ENCODE measurements around the gene DCST2. TPM values are rescaled to one million over a fixed set of nuclear protein-coding genes. Genes with fewer than 3 reads are reported as not detected.
A peak's percentile ranks its signal among the peaks of the same experiment; 100 is the strongest.

Gene DCST2
- total and polyA plus RNA-seq, 5 experiments from 2014 or later = 0.83 to 1.1 TPM; not detected in 3

DNA sequence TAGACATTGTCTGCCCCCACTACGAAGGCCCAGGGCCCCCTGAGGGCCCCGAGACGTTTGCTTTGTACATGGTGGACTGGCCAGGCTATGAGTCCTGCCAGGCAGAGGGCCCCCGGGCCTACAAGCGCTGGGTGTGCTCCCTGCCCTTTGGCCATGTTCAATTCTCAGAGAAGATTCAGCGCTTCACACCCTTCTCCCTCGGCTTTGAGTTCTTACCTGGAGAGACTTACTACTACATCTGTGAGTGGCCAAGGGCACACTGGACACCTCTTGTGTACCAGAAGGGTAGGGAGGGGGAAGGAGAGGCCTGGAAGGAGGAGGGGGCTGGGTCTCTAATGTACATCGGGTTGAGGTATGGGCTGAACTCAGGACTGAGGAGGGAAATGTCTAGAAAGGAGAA lies 33.2 kb upstream of the DCST2 start:
- Mint-ChIP-seq H3K27me3 (no peaks in the 10 kb centered on the region), H3K36me3 (peaks cover 0 to 20% (median 0%) of the 10 kb centered on the region in 3 donors), H3K4me1 (peaks cover 19 to 59% (median 43%) of the 10 kb centered on the region in 4 donors), H3K9me3 (no peaks in the 10 kb centered on the region), H3K27ac (no peak overlapping the region), H3K4me3 (peak overlapping the region in 2 of 10 donors; percentile 39 to 42)
- no peak for ATAC-seq
- no peak for DNase-seq
- POLR2A ChIA-PET = interaction anchor here (1.0 to 3.9 kb wide), 3 partner anchors 9 to 19 kb away, joined by 3 to 22 read pairs (median 3); partner anchors contain the start of gene ADAM15

DNA sequence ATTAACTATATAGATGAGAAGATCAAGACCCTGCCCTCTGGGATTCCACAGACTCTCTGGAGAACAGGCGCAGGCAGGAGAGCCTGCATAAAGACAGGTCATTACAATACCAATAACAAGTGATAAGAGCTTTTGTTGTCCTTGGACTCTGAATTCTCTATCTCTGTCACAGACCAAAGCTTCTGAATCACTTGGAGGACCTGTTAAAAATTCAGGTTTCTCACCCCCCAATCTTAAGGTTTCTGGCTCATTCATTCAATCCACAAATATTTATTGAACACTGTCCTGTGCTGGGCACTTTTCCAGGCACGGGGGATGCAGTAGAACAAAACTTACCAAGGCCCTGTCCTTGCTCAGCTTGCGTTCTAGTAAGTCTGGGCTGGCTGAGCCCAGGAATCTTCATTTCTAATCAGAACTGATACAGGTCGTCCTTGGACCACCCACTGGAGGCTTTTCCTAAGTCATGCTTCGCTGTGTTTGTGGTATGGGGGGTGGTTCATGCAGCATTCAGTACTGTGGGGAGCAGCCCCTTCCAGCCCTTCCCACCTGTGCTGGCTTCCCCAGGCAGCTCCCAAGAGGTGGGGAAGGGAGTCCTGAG lies 31.4 kb upstream of the DCST2 start:
- POLR2A ChIA-PET = interaction anchor here (0.7 to 3.9 kb wide), 3 partner anchors 9 to 20 kb away, joined by 3 to 22 read pairs (median 7); partner anchors contain the start of gene EFNA3
- ATAC-seq = no peak
- Mint-ChIP-seq H3K9me3 (no peaks in the 10 kb centered on the region), H3K27me3 (no peaks in the 10 kb centered on the region), H3K4me1 (peaks cover 21 to 50% (median 39%) of the 10 kb centered on the region in 4 donors), H3K4me3 (peak overlapping the region; percentile 80 to 97 (median 88)), H3K36me3 (peaks cover 0 to 20% (median 0%) of the 10 kb centered on the region in 3 donors), H3K27ac (peak overlapping the region in 3 of 10 donors; percentile 70 to 79 (median 72))
- no peak for DNase-seq

DNA sequence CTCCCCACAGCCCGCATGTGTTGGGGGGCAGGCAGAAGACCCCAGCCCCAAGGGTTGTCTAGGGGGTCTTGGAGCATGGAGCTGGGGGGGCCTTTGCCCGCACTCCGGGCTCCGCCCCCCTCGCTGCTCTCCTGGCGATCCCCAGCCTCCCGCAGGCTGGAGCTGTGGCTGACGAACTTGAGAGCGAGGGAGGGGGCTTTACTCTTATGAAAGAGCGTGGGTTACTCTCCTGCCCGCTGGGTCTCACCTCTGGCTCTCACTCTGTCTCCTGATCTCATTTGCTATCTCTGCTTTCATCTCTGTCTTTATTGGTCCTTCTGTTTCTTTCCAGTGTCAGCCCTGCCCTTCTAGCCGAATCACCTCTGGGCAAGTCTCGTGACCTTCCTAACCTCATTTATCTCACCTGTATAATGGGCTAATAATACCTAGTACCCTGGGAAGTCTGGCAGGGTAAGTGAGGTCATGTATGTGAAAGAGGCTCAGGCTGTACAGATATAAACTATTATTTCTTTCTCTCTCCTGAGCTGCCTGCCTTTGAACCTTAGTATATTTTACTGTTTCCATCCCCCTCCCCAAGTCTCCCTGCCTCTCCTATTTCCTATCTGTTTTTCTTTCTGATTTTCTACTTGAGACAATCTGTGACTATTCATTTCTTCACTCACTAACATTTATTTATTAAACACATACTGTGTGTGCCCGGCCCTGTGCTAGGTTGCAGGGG lies 30.7 kb upstream of the DCST2 start:
- H3K36me3 Mint-ChIP-seq = peaks cover 0 to 20% (median 0%) of the 10 kb centered on the region in 3 donors
- DNase-seq = no peak

DNA sequence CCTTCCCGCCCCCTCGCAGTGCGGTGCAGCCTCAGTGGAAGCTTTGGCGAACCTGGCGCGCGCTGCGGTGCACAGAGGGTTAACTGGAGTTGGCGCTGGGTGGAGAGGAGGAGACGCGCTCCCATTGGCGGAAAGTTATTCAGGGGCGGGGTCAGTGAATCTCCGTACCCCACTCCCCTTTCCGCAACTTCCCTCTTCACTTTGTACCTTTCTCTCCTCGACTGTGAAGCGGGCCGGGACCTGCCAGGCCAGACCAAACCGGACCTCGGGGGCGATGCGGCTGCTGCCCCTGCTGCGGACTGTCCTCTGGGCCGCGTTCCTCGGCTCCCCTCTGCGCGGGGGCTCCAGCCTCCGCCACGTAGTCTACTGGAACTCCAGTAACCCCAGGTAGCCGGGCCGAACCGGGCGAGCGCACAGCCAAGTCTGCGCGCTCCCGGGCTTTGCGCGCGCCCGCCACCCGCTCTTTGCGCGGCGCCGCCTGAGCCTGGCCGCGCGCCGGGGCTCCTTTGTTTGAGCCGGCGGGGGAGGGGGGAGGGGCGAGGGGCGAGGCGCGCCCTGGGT lies 30.0 kb upstream of the DCST2 start, which contains the start of gene EFNA4:
Gene EFNA4, plus strand, starts transcription at position 191 of the 561 bp plus-strand sequence. Its CDS starts 84 bp downstream, at position 275.
- DNase-seq (peak; percentile 67 to 90 (median 80)), ATAC-seq (peak; percentile 86 to 88)
- Mint-ChIP-seq H3K4me1 (peaks cover 21 to 50% (median 36%) of the 10 kb centered on the region in 4 donors), H3K27ac (peak within 1 kb of the TSS; percentile 33 to 96 (median 85)), H3K36me3 (peaks cover 0 to 16% (median 0%) of the 10 kb centered on the region in 3 donors), H3K9me3 (no peaks in the 10 kb centered on the region), H3K4me3 (peak within 1 kb of the TSS; percentile 81 to 98 (median 96)), H3K27me3 (no peaks in the 10 kb centered on the region)
- POLR2A ChIA-PET = interaction anchor here (0.7 to 5.4 kb wide), 9 partner anchors 9 to 108 kb away, joined by 3 to 44 read pairs (median 4); partner anchors contain the start of genes EFNA3 and PBXIP1

More for the DNA sequence above, 30.7 kb upstream of the DCST2 start:
- H3K4me1 Mint-ChIP-seq = peaks cover 21 to 50% (median 36%) of the 10 kb centered on the region in 4 donors
- H3K27ac Mint-ChIP-seq = peak overlapping the region in 8 of 10 donors; percentile 5 to 86 (median 76)
- no peaks in the 10 kb centered on the region for H3K9me3 Mint-ChIP-seq
- no peaks in the 10 kb centered on the region for H3K27me3 Mint-ChIP-seq
- peak; percentile 12 to 25 for ATAC-seq
- peak overlapping the region; percentile 80 to 97 (median 88) for H3K4me3 Mint-ChIP-seq
- POLR2A ChIA-PET = interaction anchor here (0.8 to 3.9 kb wide), 6 partner anchors 8 to 108 kb away, joined by 3 to 22 read pairs (median 6); partner anchors contain the start of genes EFNA3 and PBXIP1

DNA sequence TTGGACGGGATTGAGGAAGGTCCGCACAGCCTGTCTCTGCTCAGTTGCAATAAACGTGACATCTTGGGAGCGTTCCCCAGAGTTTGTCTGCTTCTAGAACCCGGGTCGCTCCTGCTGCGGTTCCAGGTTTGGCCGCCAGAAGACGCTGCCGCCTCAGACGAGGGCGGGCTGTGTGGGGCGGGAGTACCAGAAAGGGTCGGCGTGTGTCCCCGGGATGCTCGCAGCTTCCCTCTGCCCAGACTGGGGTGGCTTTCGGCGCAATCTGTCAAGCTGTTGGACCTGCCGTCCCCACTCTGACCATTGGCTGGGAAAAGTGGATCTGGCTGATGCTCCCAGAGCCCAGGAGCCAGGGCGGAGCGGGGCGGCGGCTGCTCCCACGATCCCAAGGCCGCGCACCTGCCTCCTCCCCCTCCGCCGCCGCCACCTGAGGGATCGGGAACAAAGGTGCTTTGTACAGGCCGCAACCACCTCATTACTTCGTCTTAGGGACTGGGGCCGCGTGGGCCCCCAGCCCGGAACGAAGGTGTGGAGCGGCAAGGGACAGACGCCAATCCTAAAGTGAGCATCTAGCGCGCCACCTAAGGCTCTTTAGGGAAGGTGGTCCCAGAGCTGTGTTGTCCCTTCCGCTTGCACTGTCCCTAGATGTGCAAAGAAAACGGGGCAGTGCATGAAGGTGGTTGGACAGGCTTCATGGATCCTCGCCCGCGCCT lies 29.3 kb upstream of the DCST2 start:
- POLR2A ChIA-PET = interaction anchor here (0.7 to 5.4 kb wide), 8 partner anchors 10 to 22 kb away, joined by 3 to 44 read pairs (median 4); partner anchors contain the start of gene EFNA3
- Mint-ChIP-seq H3K27ac (peak overlapping the region in 7 of 10 donors; percentile 33 to 96 (median 79)), H3K4me1 (peaks cover 21 to 50% (median 34%) of the 10 kb centered on the region in 4 donors), H3K9me3 (no peaks in the 10 kb centered on the region), H3K4me3 (peak overlapping the region; percentile 81 to 98 (median 94)), H3K27me3 (no peaks in the 10 kb centered on the region), H3K36me3 (peaks cover 0 to 12% (median 2%) of the 10 kb centered on the region in 3 donors)
- ATAC-seq (peak; percentile 40 to 43), DNase-seq (peak in 9 of 10 donors; percentile 51 to 78 (median 71))

DNA sequence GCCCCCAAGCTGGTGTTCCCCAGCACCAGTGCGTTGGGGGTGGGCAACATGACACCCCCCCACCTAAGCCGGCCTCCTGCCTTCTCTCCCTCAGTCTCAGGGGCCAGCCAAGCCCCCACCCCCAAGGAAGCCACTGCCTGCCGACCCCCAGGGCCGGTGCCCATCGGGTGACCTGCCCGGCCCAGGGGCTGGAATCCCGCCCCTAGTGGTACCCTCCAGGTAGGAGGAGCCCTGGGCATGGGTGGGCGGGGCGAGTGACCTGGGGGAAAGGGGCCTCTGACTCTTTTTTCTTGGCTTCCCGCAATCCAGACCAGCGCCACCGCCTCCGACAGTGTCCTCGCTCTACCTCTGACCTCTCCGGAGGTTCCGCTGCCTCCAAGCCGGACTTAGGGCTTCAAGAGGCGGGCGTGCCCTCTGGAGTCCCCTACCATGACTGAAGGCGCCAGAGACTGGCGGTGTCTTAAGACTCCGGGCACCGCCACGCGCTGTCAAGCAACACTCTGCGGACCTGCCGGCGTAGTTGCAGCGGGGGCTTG lies 28.6 kb upstream of the DCST2 start:
- POLR2A ChIA-PET = interaction anchor here (0.8 to 5.4 kb wide), 9 partner anchors 10 to 502 kb away, joined by 3 to 44 read pairs (median 5); partner anchors contain the start of genes ADAM15, EFNA3 and PMVK
- no peaks in the 10 kb centered on the region for H3K27me3 Mint-ChIP-seq
- no peak for ATAC-seq
- no peaks in the 10 kb centered on the region for H3K9me3 Mint-ChIP-seq
- H3K4me1 Mint-ChIP-seq = peaks cover 21 to 50% (median 34%) of the 10 kb centered on the region in 4 donors
- H3K4me3 Mint-ChIP-seq = peak overlapping the region; percentile 81 to 98 (median 94)
- H3K27ac Mint-ChIP-seq = no peak overlapping the region
- peaks cover 0 to 8% (median 2%) of the 10 kb centered on the region in 3 donors for H3K36me3 Mint-ChIP-seq
- DNase-seq = no peak

DNA sequence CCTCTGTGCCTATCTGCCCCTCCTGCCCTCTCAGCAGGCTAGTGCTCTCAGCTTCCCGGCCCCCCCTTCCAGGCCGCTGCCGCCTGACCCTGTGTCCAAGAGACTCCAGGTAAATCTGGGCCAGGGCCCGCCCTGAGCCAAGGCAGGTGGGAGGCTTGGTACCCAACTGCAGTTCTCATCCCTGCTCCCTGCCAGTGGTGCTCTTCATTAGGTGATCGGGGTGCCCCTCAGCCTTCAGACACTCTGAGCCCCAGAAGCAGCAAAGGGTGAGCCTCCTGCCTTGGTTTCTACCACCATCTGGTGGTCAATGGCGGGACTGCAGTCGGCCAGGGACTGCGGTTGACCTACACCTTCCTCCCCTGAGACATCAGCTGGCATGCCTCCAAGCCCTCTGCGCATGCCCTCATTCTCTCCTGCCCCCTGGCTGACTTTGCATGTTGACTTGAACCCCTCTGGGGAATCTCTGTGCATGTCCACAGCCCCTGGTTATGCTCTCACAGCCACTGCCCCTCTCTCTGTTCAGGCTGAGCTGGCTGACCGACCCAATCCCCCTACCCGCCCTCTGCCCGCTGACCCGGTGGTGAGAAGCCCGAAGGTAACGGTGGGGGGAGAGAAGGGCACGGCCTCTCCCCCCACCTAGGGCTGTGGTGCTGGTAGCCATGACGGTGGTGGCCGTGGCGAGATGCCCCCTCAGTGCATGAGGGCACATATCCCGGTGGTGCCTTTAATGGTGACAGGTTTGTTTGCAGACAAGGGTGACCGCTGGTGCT lies 28.0 kb upstream of the DCST2 start:
- peak overlapping the region in 4 of 10 donors; percentile 28 to 87 (median 64) for H3K27ac Mint-ChIP-seq
- peaks cover 0 to 3% (median 2%) of the 10 kb centered on the region in 3 donors for H3K36me3 Mint-ChIP-seq
- H3K9me3 Mint-ChIP-seq = no peaks in the 10 kb centered on the region
- peak overlapping the region in 9 of 10 donors; percentile 32 to 79 (median 72) for H3K4me3 Mint-ChIP-seq
- DNase-seq = peak; percentile 88 to 98 (median 92)
- peaks cover 16 to 44% (median 34%) of the 10 kb centered on the region in 4 donors for H3K4me1 Mint-ChIP-seq
- ATAC-seq = peak; percentile 57 to 66
- H3K27me3 Mint-ChIP-seq = no peaks in the 10 kb centered on the region
- POLR2A ChIA-PET = interaction anchor here (0.8 to 5.4 kb wide), 9 partner anchors 10 to 502 kb away, joined by 3 to 44 read pairs (median 4); partner anchors contain the start of genes ADAM15, EFNA3 and PMVK

DNA sequence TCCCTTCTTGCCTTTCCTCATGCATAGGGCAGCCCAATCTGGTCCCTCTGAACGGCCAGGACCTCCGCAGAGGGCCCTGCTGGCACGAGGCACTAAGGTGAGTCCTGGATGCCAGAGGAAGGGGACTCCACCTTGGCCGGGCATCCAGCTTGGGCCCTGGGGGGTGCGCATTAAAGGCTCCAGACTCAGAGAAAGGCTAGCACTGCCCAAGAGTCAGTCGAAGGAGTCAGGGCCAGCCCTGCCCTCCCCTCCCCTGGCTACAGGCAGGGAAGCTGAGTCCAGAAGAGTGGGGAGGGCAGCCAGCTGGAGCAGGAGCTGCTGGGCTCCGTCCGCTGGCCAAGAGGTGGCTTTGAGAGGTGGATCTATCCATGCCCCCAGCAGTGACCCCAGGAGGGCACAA lies 27.2 kb upstream of the DCST2 start:
- DNase-seq (no peak), ATAC-seq (no peak)
- peaks cover 0 to 6% (median 4%) of the 10 kb centered on the region in 3 donors for H3K36me3 Mint-ChIP-seq
- H3K27ac Mint-ChIP-seq = no peak overlapping the region
- H3K9me3 Mint-ChIP-seq = no peaks in the 10 kb centered on the region
- POLR2A ChIA-PET = interaction anchor here (0.8 to 5.4 kb wide), 5 partner anchors 9 to 57 kb away, joined by 4 to 44 read pairs (median 15); partner anchors contain the start of genes ADAM15 and EFNA3
- H3K4me3 Mint-ChIP-seq = no peak overlapping the region
- peaks cover 16 to 37% (median 32%) of the 10 kb centered on the region in 4 donors for H3K4me1 Mint-ChIP-seq
- no peaks in the 10 kb centered on the region for H3K27me3 Mint-ChIP-seq

DNA sequence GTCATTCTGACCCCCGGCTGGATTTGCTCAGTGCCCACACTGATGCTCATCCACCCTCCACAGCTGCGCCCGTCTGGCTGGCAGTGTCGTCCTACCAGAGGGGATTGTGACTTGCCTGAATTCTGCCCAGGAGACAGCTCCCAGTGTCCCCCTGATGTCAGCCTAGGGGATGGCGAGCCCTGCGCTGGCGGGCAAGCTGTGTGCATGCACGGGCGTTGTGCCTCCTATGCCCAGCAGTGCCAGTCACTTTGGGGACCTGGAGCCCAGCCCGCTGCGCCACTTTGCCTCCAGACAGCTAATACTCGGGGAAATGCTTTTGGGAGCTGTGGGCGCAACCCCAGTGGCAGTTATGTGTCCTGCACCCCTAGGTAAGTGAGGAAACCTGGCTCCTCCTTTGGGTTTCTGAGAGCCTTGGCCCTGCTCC lies 24.2 kb upstream of the DCST2 start:
- POLR2A ChIA-PET = interaction anchor here (1.4 kb wide), 1 partner anchor 23 kb away, joined by 3 read pairs; no protein-coding TSS in a partner anchor
- peaks cover 0 to 6% (median 4%) of the 10 kb centered on the region in 3 donors for H3K36me3 Mint-ChIP-seq
- ATAC-seq = no peak
- no peak overlapping the region for H3K27ac Mint-ChIP-seq
- no peak for DNase-seq
- no peak overlapping the region for H3K4me3 Mint-ChIP-seq
- no peaks in the 10 kb centered on the region for H3K9me3 Mint-ChIP-seq
- H3K27me3 Mint-ChIP-seq = no peaks in the 10 kb centered on the region
- H3K4me1 Mint-ChIP-seq = peaks cover 10 to 22% (median 21%) of the 10 kb centered on the region in 4 donors

DNA sequence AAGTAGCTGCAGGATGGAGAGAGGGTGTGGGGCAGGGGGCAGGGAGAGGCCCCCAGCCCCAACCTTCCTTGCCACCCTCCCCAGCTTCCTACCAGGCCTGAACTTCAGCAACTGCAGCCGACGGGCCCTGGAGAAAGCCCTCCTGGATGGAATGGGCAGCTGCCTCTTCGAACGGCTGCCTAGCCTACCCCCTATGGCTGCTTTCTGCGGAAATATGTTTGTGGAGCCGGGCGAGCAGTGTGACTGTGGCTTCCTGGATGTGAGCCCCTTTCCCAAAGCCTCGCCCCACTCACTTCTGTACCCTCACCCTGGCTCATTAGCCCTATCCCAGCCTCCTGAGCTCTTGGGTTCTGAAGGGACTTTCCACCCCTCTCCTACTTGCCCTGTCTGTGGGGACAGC lies 23.5 kb upstream of the DCST2 start:
- ATAC-seq (no peak), DNase-seq (no peak)
- Mint-ChIP-seq H3K4me3 (no peak overlapping the region), H3K27me3 (no peaks in the 10 kb centered on the region), H3K4me1 (peaks cover 14 to 23% (median 22%) of the 10 kb centered on the region in 4 donors), H3K27ac (no peak overlapping the region), H3K36me3 (peaks cover 0 to 6% (median 4%) of the 10 kb centered on the region in 3 donors), H3K9me3 (no peaks in the 10 kb centered on the region)
- POLR2A ChIA-PET = interaction anchor here (1.4 kb wide), 1 partner anchor 24 kb away, joined by 3 read pairs; no protein-coding TSS in a partner anchor

All from naive thymus-derived CD8-positive, alpha-beta T cell (primary cell).